Ovary (tissue), 9 donors: ENCODE results near the gene PNN. TPM values are rescaled to one million over a fixed set of nuclear protein-coding genes. Genes with fewer than 3 reads are reported as not detected.
"Not testable (repeated sequence)": the region's sequence is repeated elsewhere in the genome, so short reads cannot be mapped to it uniquely, and the experiment has no call there.

Experiments used
- DNase-seq, 5 donors: peaks; one replicate each; pipeline ENCODE4 v3.0.0-alpha.2; 2019 to 2020
- H3K27ac ChIP-seq, 2 donors: fragments of 200-600 bp; one replicate each; pipeline versions ENCODE4 v1.5.1 to v1.8.0; 2019 to 2022
- H3K27me3 ChIP-seq: fragments of 200-600 bp; one replicate; pipeline ENCODE4 v1.8.0; 2022
- H3K36me3 ChIP-seq: fragments of 200-600 bp; sonication (generic); one replicate; pipeline ENCODE4 v1.5.1; 2019
- H3K4me1 ChIP-seq: one replicate; pipeline ENCODE4 v1.8.1; 2013; ENCODE audit warnings: mild to moderate bottlenecking, moderate library complexity; ENCODE audit not compliant: insufficient read depth
- H3K4me3 ChIP-seq: fragments of 200-600 bp; sonication (generic); one replicate; pipeline ENCODE4 v1.5.1; 2017
- H3K9me3 ChIP-seq, 2 donors: fragments of 200-600 bp in 1 of 2; sonication (generic) in 1 of 2; one replicate each; pipeline versions ENCODE4 v1.5.1 to v1.8.1; 2013 to 2019; ENCODE audit warnings: mild to moderate bottlenecking in 1 of 2, moderate library complexity in 1 of 2
- EP300 ChIP-seq: sonication (generic); formaldehyde crosslinking; IDR thresholded peaks from one replicate; pipeline ENCODE4 v1.6.1; 2017; ENCODE audit warnings: antibody characterized with exemption
- POLR2A ChIP-seq: fragments of 450-650 bp; IDR thresholded peaks from one replicate; pipeline ENCODE4 v1.6.1; 2017; ENCODE audit warnings: antibody characterized with exemption, mild to moderate bottlenecking, moderate library complexity
- WGBS, 3 donors: extraction: QIAGEN DNeasy Blood & Tissue Kit in 1 of 3; methylation state at CpG; one replicate each; pipeline versions ENCODE4 v1.1.5 to v1.1.7; 2013 to 2017; 5-methylcytosine and 5-hydroxymethylcytosine counted together
- intact Hi-C, 4 donors: fragments of 100-400 bp; cut with DNase I; formaldehyde crosslinking; loops; one replicate each; pipeline versions ENCODE4 v1.11.0 to v1.15.1; 2022 to 2023
- polyA plus RNA-seq, 2 donors: library from polyadenylated mRNA; stranded (reverse); fragments of 200-250 nt in 1 of 2; fragments of 350-450 nt in 1 of 2; fragmentation: Illumina TruSeq in 1 of 2; extraction: RNeasy Lipid Tissue Mini Kit (QIAGEN cat#74804) in 1 of 2; gene quantifications; one replicate each; pipeline ENCODE4 v1.2.3, GENCODE V29; 2013 to 2014
- total RNA-seq, 7 donors: library from RNA; depleted of rRNA in 2 of 7; stranded (reverse); fragments of >200 nt in 2 of 7; fragmentation: NEBNext Ultra II Directional in 3 of 7; extraction: Animal tissue kit (Norgen Biotek cat#: 25700) in 3 of 7; gene quantifications; one replicate each; pipeline versions ENCODE4 v1.1.0 to v1.2.4, GENCODE V29; 2016 to 2023
- TF ChIP-seq, protein P1 (sequence below), 3 donors: fragments of 450-650 bp in 2 of 3; fragments of 200-600 bp in 1 of 3; IDR thresholded peaks; one replicate each; pipeline versions ENCODE4 v1.5.1 to v1.8.0; 2016 to 2022; ENCODE audit warnings: antibody characterized with exemption in 3 of 3, mild to moderate bottlenecking in 1 of 3
- donor health status: DM: no; HTN: no; CAD: no; lungs with moderate emphysema.
- donor health status: DM: no; HTN: no; CAD: no.
- donor health status: Bipolar disorder and iron deficiency.
- donor health status: DM: yes; HTN: yes; CAD: no.
- donor health status: DM: no; HTN: no; CAD: no.
- donor health status: DM: yes; HTN: yes; CAD: no.

PNN gene
- total and polyA plus RNA-seq, 9 donors: 36.3 to 77.1 (median 59.6) TPM

DNA sequence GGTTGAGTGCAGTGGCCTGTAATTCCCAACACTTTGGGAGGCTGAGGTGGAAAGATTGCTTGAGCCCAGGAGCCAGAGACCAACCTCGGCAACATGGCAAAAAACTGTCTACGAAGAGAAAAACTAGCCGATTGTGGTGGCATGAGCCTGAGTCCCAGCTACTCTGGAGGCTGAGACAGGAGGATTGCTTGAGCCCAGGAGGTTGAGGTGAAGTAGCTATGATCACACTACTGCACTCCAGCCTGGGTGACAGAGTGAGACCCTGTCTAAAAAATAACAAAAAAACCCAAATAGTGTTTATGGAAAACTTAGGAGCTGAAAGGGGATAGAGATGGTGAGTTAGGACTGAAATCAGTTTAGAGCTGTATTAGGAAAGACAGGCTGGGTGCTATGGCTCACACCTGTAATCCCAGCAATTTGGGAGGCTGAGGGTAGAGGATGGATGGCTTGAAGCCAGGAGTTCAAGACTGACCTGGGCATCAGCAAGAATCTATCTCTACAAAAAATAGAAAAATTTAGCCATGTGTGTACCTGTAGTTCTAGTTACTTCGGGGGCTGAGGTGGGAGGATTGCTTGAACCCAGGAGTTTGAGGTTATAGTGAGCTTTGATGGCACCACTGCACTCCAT lies 9.7 kb downstream of the PNN start:
- Histone ChIP-seq H3K27ac (no peak overlapping the region), H3K36me3 (no peaks in the 10 kb centered on the region), H3K4me3 (no peak overlapping the region), H3K9me3 (no peaks in the 10 kb centered on the region), H3K4me1 (no peaks in the 10 kb centered on the region), H3K27me3 (no peaks in the 10 kb centered on the region)
- WGBS, 3 donors: 92 to 97% (median 96%) methylated on average over 4 of the region's 4 CpGs
- no peak for TF ChIP-seq EP300
- intact Hi-C loops: no loop called here
- DNase-seq: no peak

DNA sequence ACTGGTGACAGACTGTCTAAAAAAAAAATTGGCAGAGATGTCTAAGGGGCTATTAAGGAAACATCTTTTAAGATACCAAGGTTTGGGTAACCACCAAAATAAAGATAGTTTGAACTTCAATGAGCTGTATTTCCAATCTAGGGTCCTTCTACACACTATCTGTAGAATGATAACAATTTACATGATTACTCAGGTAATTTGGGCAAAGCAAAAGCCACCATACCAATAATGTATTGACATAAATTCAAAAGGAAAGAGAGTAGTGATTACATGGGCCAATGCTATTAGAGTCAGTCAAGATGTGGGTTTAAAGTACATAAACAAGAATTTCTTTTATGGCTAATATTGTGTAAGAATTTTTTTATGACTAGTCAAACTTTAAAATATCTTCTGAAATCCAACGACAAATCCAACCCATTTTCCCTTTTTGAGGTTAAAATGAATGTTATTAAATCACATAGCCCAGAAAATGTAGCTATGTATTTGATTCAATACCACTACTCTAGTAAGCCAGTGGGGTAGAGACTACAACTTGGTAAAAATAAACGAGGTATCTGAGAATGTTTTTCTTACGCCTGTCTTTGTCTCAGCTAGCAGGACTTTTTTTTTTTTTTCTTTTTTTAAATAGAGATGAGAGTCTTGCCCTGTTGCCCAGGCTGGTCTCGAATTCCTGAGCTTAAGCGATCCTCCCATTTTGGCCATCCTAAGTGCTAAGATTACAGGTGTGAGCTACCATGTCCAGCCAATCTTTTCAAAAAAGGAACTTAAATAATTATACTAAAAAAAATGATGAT lies 10.4 kb downstream of the PNN start:
- TF ChIP-seq, protein P1, sequence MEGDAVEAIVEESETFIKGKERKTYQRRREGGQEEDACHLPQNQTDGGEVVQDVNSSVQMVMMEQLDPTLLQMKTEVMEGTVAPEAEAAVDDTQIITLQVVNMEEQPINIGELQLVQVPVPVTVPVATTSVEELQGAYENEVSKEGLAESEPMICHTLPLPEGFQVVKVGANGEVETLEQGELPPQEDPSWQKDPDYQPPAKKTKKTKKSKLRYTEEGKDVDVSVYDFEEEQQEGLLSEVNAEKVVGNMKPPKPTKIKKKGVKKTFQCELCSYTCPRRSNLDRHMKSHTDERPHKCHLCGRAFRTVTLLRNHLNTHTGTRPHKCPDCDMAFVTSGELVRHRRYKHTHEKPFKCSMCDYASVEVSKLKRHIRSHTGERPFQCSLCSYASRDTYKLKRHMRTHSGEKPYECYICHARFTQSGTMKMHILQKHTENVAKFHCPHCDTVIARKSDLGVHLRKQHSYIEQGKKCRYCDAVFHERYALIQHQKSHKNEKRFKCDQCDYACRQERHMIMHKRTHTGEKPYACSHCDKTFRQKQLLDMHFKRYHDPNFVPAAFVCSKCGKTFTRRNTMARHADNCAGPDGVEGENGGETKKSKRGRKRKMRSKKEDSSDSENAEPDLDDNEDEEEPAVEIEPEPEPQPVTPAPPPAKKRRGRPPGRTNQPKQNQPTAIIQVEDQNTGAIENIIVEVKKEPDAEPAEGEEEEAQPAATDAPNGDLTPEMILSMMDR (IDR thresholded peaks at IDR 0.05): no peak
- TF ChIP-seq EP300: no peak
- TF ChIP-seq POLR2A: no peak
- H3K27me3 ChIP-seq: no peaks in the 10 kb centered on the region
- no peaks in the 10 kb centered on the region for H3K36me3 ChIP-seq
- no peaks in the 10 kb centered on the region for H3K4me1 ChIP-seq
- H3K9me3 ChIP-seq: no peaks in the 10 kb centered on the region
- no peak overlapping the region for H3K4me3 ChIP-seq
- no peak for DNase-seq
- H3K27ac ChIP-seq: no peak overlapping the region
- intact Hi-C loops: no loop called here
- 87 to 92% (median 87%) methylated on average over 5 of the region's 5 CpGs for WGBS, 3 donors

DNA sequence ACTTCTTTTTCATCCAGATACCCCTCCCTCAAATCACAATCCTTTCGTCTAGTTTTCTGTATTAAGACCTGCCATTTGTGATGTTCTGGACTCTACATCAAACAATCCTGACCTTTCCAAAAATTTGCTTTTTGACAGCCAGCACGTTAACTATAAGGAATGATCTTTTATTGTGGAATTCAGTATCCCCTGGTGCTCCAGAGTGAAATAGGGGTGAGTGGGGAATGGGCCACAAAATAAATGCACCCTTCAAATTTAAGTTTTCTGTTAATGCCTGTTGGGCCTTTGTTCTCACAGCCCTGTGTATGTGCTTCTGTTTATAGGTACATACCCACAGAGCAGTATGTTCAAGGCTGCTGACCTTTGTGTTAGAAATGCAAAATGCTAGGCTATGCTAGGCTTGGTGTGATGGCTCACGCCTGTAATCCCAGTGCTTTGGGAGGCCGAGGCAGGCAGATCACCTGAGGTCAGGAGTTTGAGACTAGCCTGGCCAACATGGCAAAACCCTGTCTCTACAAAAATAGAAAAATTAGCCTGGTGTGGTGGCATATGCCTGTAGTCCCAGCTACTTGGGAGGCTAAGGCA lies 12.0 kb downstream of the PNN start:
- DNase-seq: no peak
- TF ChIP-seq EP300 (no peak), POLR2A (no peak)
- TF ChIP-seq, protein P1 (IDR thresholded peaks at IDR 0.05): no peak
- Histone ChIP-seq H3K36me3 (no peaks in the 10 kb centered on the region), H3K27me3 (no peaks in the 10 kb centered on the region), H3K4me3 (no peak overlapping the region), H3K27ac (no peak overlapping the region), H3K4me1 (no peaks in the 10 kb centered on the region), H3K9me3 (no peaks in the 10 kb centered on the region)
- intact Hi-C loops: no loop called here
- WGBS, 3 donors: 76 to 84% (median 77%) methylated on average over 4 of the region's 4 CpGs

DNA sequence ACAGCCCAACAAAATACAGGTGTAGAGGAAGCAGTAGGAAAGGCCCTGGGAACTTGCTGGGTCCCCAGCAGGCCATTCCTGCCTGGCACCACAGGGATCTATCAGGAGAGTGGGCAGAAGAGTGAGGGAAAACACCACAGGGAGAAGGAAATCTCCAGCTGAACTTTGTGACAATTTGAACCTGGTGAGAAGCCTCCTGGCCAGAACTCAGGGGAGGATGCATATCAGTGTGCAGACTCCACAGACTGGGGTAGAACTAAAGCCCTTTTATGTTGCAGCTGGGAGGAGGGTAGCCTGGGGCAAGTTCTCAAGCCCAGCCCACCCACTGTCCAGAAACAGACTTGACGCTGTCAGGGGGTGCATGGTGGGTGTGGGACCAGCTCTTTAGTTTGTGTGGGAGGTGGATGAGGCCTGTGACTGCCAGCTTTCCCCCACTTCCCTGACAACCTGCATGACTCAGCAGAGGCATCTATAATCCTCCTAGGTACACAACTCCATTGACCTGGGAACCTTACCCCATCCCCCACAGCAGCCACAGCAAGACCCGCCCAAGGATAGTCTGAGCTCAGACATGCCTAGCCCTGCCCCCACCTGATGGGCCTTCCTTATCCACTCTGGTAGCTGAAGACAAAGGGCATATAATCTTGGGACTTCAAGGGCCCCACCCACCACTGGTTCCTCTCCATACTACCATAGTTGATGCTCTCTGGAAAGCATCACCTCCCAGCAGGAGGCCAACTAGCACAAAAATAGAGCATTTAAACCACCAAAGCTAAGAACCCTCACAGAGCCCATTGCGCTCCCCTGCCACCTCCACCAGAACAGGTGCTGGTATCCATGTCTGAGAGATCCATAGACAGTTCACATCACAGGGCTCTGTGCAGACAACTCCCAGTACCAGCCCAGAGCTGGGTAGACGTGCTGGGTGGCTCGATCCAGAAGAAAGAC lies 28.9 kb downstream of the PNN start:
- Histone ChIP-seq H3K4me3 (no peak overlapping the region), H3K36me3 (no peaks in the 10 kb centered on the region), H3K27me3 (no peaks in the 10 kb centered on the region), H3K4me1 (no peaks in the 10 kb centered on the region), H3K9me3 (no peaks in the 10 kb centered on the region), H3K27ac (no peak overlapping the region)
- no peak for DNase-seq
- TF ChIP-seq, protein P1 (IDR thresholded peaks at IDR 0.05): no peak
- TF ChIP-seq EP300 (no peak), POLR2A (no peak)
- WGBS, 3 donors: 77 to 84% (median 79%) methylated on average over 5 of the region's 5 CpGs
- intact Hi-C loops: no loop called here

DNA sequence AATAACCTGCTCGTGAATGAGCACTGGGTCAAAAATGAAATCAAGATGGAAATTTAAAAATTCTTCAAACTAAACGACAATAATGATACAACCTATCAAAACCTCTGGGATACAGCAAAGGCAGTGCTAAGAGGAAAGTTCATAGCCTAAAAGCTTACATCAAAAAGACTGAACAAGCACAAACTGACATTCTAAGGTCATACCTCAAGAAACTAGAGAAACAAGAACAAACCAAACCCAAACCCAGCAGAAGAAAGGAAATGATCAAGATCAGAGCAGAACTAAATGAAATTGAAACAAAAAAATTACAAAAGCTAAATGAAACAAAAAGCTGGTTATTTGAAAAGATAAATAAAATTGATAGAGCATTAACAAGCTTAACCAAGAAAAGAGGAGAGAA lies 32.4 kb downstream of the PNN start:
- H3K4me3 ChIP-seq, H3K36me3 ChIP-seq, H3K27ac ChIP-seq, DNase-seq, H3K4me1 ChIP-seq, H3K9me3 ChIP-seq, H3K27me3 ChIP-seq, intact Hi-C loops: not testable (repeated sequence)
- 77 to 86% (median 80%) methylated on average over 2 of the region's 2 CpGs for WGBS, 3 donors
